GM12878 (cell line): ENCODE data around the gene ARMC9. TPM values are rescaled to one million over a fixed set of nuclear protein-coding genes. Genes with fewer than 3 reads are reported as not detected.

Experiments used
- ATAC-seq: fragments of 200-7000 bp; cut with Tn5 transposase; 3 replicates; pipeline ENCODE4 v1.9.1; 2020; ENCODE audit warnings: mild to moderate bottlenecking, moderate library complexity
- BruUV-seq: library from RNA; stranded (reverse); fragments of 400-500 nt; replicated peaks from 2 replicates; lab custom pipeline; 2021; lab: Mats Ljungman, UMichigan
- CTCF ChIA-PET: fragments of 300-600 bp; sonication (Branson Sonifier 250); formaldehyde crosslinking; extraction: SDS; loops from one replicate; lab custom pipeline; 2021; ENCODE audit warnings: inconsistent platforms; lab: Yijun Ruan, JAX
- POLR2A ChIA-PET: fragments of 350-600 bp; formaldehyde crosslinking; extraction: SDS; loops from one replicate; lab custom pipeline; 2021; ENCODE audit warnings: inconsistent platforms; lab: Charles Lee
- RAD21 ChIA-PET: fragments of 300-600 bp; sonication (Branson Sonifier 250); formaldehyde crosslinking; loops from one replicate; lab custom pipeline; 2023; ENCODE audit warnings: antibody characterized with exemption; ENCODE audit not compliant: unreplicated experiment; lab: Charles Lee
- SMC1A ChIA-PET: fragments of 300-600 bp; sonication (Branson Sonifier 250); formaldehyde crosslinking; loops from one replicate; lab custom pipeline; 2023; ENCODE audit not compliant: unreplicated experiment, uncharacterized antibody; lab: Charles Lee
- DNase-seq: peaks from one replicate; pipeline ENCODE4 v3.0.0-alpha.2; 2011; ENCODE audit warnings: low read depth, low spot score
- FAIRE-seq: peaks from 3 replicates; lab custom pipeline; 2011; peaks lifted over from hg19 to GRCh38; lab: Jason Lieb, UNC
- H2AFZ ChIP-seq: 2 replicates; pipeline ENCODE4 v1.6.0; 2011; ENCODE audit warnings: low read depth, low read length, control low read depth; ENCODE audit not compliant: control insufficient read depth
- H3K27ac ChIP-seq: 2 replicates; pipeline ENCODE4 v1.5.1; 2011; ENCODE audit warnings: control low read depth; ENCODE audit not compliant: control insufficient read depth, insufficient read depth
- H3K27me3 ChIP-seq, 2 experiments: replicated peaks in 1 of 2; 2 replicates each; pipeline versions ENCODE4 v1.6.0 to v1.6.1; 2011; ENCODE audit warnings: low read length in 1 of 2; ENCODE audit not compliant: control insufficient read depth in 2 of 2, insufficient read depth in 2 of 2
- H3K36me3 ChIP-seq, 2 experiments: 2 replicates each; pipeline ENCODE4 v1.5.1; 2011; ENCODE audit warnings: low read length in 1 of 2; ENCODE audit not compliant: control insufficient read depth in 2 of 2, insufficient read depth in 2 of 2
- H3K4me1 ChIP-seq: 2 replicates; pipeline ENCODE4 v1.6.1; 2011; ENCODE audit warnings: mild to moderate bottlenecking, low read length, moderate library complexity, mixed read lengths; ENCODE audit not compliant: control insufficient read depth, insufficient read depth
- H3K4me2 ChIP-seq: 2 replicates; pipeline ENCODE4 v1.6.0; 2011; ENCODE audit warnings: control low read depth; ENCODE audit not compliant: control insufficient read depth, insufficient read depth
- H3K4me3 ChIP-seq: fragments of 200-600 bp; sonication (generic); 2 replicates; pipeline ENCODE4 v1.5.1; 2016
- H3K79me2 ChIP-seq: 2 replicates; pipeline ENCODE4 v1.6.0; 2011; ENCODE audit warnings: low read length; ENCODE audit not compliant: control insufficient read depth, insufficient read depth
- H3K9ac ChIP-seq: 2 replicates; pipeline ENCODE4 v1.8.0; 2011; ENCODE audit warnings: low read length, control low read depth, mixed read lengths; ENCODE audit not compliant: control insufficient read depth, insufficient read depth
- H3K9me3 ChIP-seq: replicated peaks from 3 replicates; pipeline ENCODE4 v1.5.1; 2011; ENCODE audit warnings: mild to moderate bottlenecking, low read length; ENCODE audit not compliant: control insufficient read depth, insufficient read depth
- H4K20me1 ChIP-seq: 2 replicates; pipeline ENCODE4 v1.6.0; 2011; ENCODE audit not compliant: control insufficient read depth, insufficient read depth
- BACH1 ChIP-seq: fragments of 450-650 bp; IDR thresholded peaks from 2 replicates; pipeline ENCODE4 v1.6.1; 2017; ENCODE audit warnings: mild to moderate bottlenecking, borderline replicate concordance
- BHLHE40 ChIP-seq, 2 experiments: fragments of 450-650 bp in 1 of 2; IDR thresholded peaks; 2 replicates each; pipeline ENCODE4 v1.6.1; 2011 to 2017; ENCODE audit warnings: low read depth in 2 of 2, borderline replicate concordance in 1 of 2, improper control_type of control experiment in 1 of 2, low read length in 1 of 2, mild to moderate bottlenecking in 1 of 2
- E4F1 ChIP-seq: fragments of 450-650 bp; IDR thresholded peaks from 2 replicates; pipeline ENCODE4 v1.6.1; 2018; ENCODE audit warnings: borderline replicate concordance, mild to moderate bottlenecking; ENCODE audit not compliant: partially characterized antibody
- HCFC1 ChIP-seq: fragments of 150-350 bp; IDR thresholded peaks from 2 replicates; pipeline ENCODE4 v1.6.1; 2014; ENCODE audit warnings: low read length
- IKZF2 ChIP-seq, 2 experiments: fragments of 450-650 bp; IDR thresholded peaks; 2 replicates each; pipeline ENCODE4 v1.6.1; 2017; ENCODE audit warnings: mild to moderate bottlenecking in 2 of 2, moderate library complexity in 2 of 2
- JUNB ChIP-seq: IDR thresholded peaks from 2 replicates; pipeline ENCODE4 v1.6.1; 2016; ENCODE audit warnings: antibody characterized with exemption, mild to moderate bottlenecking
- NFXL1 ChIP-seq: fragments of 450-650 bp; IDR thresholded peaks from 2 replicates; pipeline ENCODE4 v1.6.1; 2017; ENCODE audit warnings: antibody characterized with exemption, mild to moderate bottlenecking, borderline replicate concordance
- NFYB ChIP-seq: IDR thresholded peaks from 2 replicates; pipeline ENCODE4 v1.6.1; 2011; ENCODE audit warnings: low read depth, mild to moderate bottlenecking, low read length, improper control_type of control experiment, moderate library complexity; ENCODE audit not compliant: insufficient read depth
- PAX8 ChIP-seq: fragments of 450-650 bp; IDR thresholded peaks from 2 replicates; pipeline ENCODE4 v1.6.1; 2017; ENCODE audit warnings: mild to moderate bottlenecking, moderate library complexity
- RFX5 ChIP-seq: IDR thresholded peaks from 2 replicates; pipeline ENCODE4 v1.6.1; 2011; ENCODE audit warnings: low read depth, low read length, improper control_type of control experiment
- YY1 ChIP-seq: IDR thresholded peaks from 2 replicates; pipeline ENCODE4 v1.6.1; 2011; ENCODE audit warnings: low read depth, mild to moderate bottlenecking, low read length
- ZNF622 ChIP-seq: fragments of 450-650 bp; IDR thresholded peaks from 2 replicates; pipeline ENCODE4 v1.6.1; 2017; ENCODE audit warnings: mild to moderate bottlenecking, inconsistent platforms
- WGBS: methylation state at CpG from one replicate; pipeline ENCODE4 v1.1.6; 2016; ENCODE audit warnings: low lambda C conversion rate; ENCODE audit not compliant: insufficient replicate concordance, insufficient coverage; ENCODE audit errors: missing lambda C conversion rate; 5-methylcytosine and 5-hydroxymethylcytosine counted together
- in situ Hi-C: fragments of 300-500 bp; cut with MboI; formaldehyde crosslinking; loops from 9 replicates; pipeline ENCODE4 v1.14.3; 2018; ENCODE audit warnings: mixed read lengths
- intact Hi-C: fragments of 100-400 bp; cut with micrococcal nuclease; formaldehyde crosslinking; loops from one replicate; pipeline ENCODE4 v1.14.2; 2022; ENCODE audit not compliant: unreplicated experiment
- polyA plus RNA-seq, 11 experiments: library from polyadenylated mRNA; depleted of rRNA in 4 of 11; unstranded in 6 of 11; stranded (reverse) in 5 of 11; fragments of >200 nt; fragmentation: Nextera tagmentation in 4 of 11; fragmentation: Illumina TruSeq in 1 of 11; extraction: Ambion mirVana in 4 of 11; extraction: Trizol in 1 of 11; gene quantifications; 1 replicate in 1 of 11; 2 replicates in 10 of 11; pipeline versions ENCODE4 v1.2.1 to v1.2.3, GENCODE V29; 2011 to 2016; ENCODE audit warnings: inconsistent platforms in 2 of 11, missing spikeins in 2 of 11, low read depth in 1 of 11
- total RNA-seq, 4 experiments: library from RNA; depleted of rRNA in 3 of 4; stranded (reverse); fragments of >200 nt in 3 of 4; fragmentation: Illumina TruSeq in 1 of 4; extraction: Trizol in 1 of 4; gene quantifications; 2 replicates each; pipeline versions ENCODE4 v1.2.1 to v1.2.3, GENCODE V29; 2013 to 2021

ARMC9 gene
- total and polyA plus RNA-seq, 10 of the 15 experiments (the other 5 are each of a cell fraction or from before 2014, with no cell fraction given): 3.8 to 21.8 (median 10.4) TPM

- TF ChIP-seq RFX5: no peak
Observed at GRCh38 chr2:231238689-231239088, 40.3 kb downstream of the ARMC9 start (continued).

GRCh38 chr2:231239751-231240150, 41.3 kb downstream of the ARMC9 start:
- CTCF ChIA-PET: interaction anchor here (1.3 to 4.1 kb wide), 4 partner anchors 11 to 167 kb away, joined by 4 to 29 read pairs (median 8); no protein-coding TSS in a partner anchor
- in situ Hi-C loops: no loop called here
- H2AFZ ChIP-seq: no peak overlapping the region

DNA sequence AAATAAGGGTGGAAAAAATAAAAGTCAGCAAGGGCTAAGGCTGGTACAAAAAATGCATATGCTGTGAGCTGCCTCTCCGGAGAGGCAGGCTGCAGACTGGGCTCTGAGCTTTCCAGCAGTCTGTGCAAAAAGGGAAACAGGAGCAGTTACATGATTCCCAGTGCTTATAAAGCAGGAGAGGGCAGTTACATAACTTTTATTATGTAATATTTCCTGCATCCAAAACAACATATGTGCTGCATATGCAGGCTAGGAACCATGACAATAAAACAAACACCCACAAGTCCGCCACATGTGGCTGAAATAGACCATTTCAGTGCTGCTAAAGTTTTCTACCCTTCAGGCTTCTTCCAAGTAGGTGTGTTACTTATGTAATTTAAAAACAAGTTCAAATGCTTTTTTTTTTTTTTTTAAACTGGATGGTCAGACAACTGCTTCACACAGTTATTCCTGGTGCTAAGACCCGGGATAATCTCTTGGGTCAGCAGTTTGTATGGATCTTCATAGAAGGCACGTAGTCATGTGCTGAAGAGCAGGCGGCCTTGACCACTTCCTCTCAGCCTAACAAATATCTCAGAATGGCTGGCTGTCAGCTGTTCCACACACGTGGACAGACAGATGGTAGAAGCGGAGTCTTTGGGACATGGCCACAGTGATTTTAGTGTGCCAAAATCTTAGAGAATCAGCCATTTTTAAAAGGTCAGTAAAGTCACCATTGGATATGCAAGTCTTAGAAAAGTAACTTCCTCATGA, 43.5 kb downstream of the ARMC9 start:
- intact Hi-C loops: no loop called here
- TF ChIP-seq BACH1: no peak
- no peak for TF ChIP-seq HCFC1
- TF ChIP-seq E4F1: no peak
- TF ChIP-seq NFXL1: no peak
- no peak for TF ChIP-seq ZNF622
- TF ChIP-seq PAX8: no peak

More at GRCh38 chr2:231239751-231240150, 41.3 kb downstream of the ARMC9 start:
- no peaks in the 10 kb centered on the region for H3K36me3 ChIP-seq
- no peaks in the 10 kb centered on the region for H4K20me1 ChIP-seq
- 91% methylated on average over 10 of the region's 10 CpGs for WGBS
- no TSS peak for BruUV-seq
- no peak for FAIRE-seq
- TF ChIP-seq IKZF2 (IDR thresholded peaks at IDR 0.05) (no peak), YY1 (no peak), NFYB (no peak), BHLHE40 (IDR thresholded peaks at IDR 0.05; ENCODE audit: borderline replicate concordance in 1 of 2, low read depth in 2 of 2, low read length in 1 of 2) (no peak), JUNB (no peak)
- no peaks in the 10 kb centered on the region for H3K4me1 ChIP-seq
- no peak overlapping the region for H3K4me3 ChIP-seq
- no peak overlapping the region for H3K4me2 ChIP-seq
- POLR2A ChIA-PET: no interaction called here
- no peaks in the 10 kb centered on the region for H3K79me2 ChIP-seq
- intact Hi-C loops: no loop called here
- RAD21 ChIA-PET: interaction anchor here (0.7 kb wide), 1 partner anchor 161 kb away, joined by 3 read pairs; no protein-coding TSS in a partner anchor
- no peak for DNase-seq
- ATAC-seq: no peak
- H3K27ac ChIP-seq: no peak overlapping the region
- H3K9ac ChIP-seq: no peak overlapping the region
- H3K27me3 ChIP-seq: no peaks in the 10 kb centered on the region
- SMC1A ChIA-PET: interaction anchor here (0.9 to 2.1 kb wide), 3 partner anchors 10 to 136 kb away, joined by 3 to 8 read pairs (median 3); no protein-coding TSS in a partner anchor
- H3K9me3 ChIP-seq: no peaks in the 10 kb centered on the region

More for the DNA sequence above, 43.5 kb downstream of the ARMC9 start:
- no peak for DNase-seq
- no peaks in the 10 kb centered on the region for H4K20me1 ChIP-seq
- ChIA-PET POLR2A (no interaction called here), CTCF (interaction anchor here (0.6 kb wide), 1 partner anchor 217 kb away, joined by 3 read pairs; no protein-coding TSS in a partner anchor), RAD21 (interaction anchor here (1.0 kb wide), 1 partner anchor 138 kb away, joined by 5 read pairs; no protein-coding TSS in a partner anchor), SMC1A (no interaction called here)
- FAIRE-seq: no peak
- H3K27ac ChIP-seq: no peak overlapping the region
- no peak for ATAC-seq
- H3K36me3 ChIP-seq: no peaks in the 10 kb centered on the region
- H3K79me2 ChIP-seq: no peaks in the 10 kb centered on the region
- in situ Hi-C loops: no loop called here
- H3K27me3 ChIP-seq: no peaks in the 10 kb centered on the region
- H2AFZ ChIP-seq: no peak overlapping the region
- no peak overlapping the region for H3K9ac ChIP-seq
- no peaks in the 10 kb centered on the region for H3K9me3 ChIP-seq
- H3K4me2 ChIP-seq: no peak overlapping the region
- no peak overlapping the region for H3K4me3 ChIP-seq
- BruUV-seq: no TSS peak
- 74% methylated on average over 7 of the region's 7 CpGs for WGBS
- no peaks in the 10 kb centered on the region for H3K4me1 ChIP-seq
